ENCODE results near the gene NR0B2. TPM values are rescaled to one million over a fixed set of nuclear protein-coding genes. Genes with fewer than 3 reads are reported as not detected.

Gene NR0B2
- total and polyA plus RNA-seq, 2 of the 13 experiments (the other 11 are each of a cell fraction or from before 2014, with no cell fraction given) = 72.5 to 133 TPM

GRCh38 chr1:26881611-26882010 lies 32.2 kb downstream of the NR0B2 start (continued):
- TF ChIP-seq, protein P1, sequence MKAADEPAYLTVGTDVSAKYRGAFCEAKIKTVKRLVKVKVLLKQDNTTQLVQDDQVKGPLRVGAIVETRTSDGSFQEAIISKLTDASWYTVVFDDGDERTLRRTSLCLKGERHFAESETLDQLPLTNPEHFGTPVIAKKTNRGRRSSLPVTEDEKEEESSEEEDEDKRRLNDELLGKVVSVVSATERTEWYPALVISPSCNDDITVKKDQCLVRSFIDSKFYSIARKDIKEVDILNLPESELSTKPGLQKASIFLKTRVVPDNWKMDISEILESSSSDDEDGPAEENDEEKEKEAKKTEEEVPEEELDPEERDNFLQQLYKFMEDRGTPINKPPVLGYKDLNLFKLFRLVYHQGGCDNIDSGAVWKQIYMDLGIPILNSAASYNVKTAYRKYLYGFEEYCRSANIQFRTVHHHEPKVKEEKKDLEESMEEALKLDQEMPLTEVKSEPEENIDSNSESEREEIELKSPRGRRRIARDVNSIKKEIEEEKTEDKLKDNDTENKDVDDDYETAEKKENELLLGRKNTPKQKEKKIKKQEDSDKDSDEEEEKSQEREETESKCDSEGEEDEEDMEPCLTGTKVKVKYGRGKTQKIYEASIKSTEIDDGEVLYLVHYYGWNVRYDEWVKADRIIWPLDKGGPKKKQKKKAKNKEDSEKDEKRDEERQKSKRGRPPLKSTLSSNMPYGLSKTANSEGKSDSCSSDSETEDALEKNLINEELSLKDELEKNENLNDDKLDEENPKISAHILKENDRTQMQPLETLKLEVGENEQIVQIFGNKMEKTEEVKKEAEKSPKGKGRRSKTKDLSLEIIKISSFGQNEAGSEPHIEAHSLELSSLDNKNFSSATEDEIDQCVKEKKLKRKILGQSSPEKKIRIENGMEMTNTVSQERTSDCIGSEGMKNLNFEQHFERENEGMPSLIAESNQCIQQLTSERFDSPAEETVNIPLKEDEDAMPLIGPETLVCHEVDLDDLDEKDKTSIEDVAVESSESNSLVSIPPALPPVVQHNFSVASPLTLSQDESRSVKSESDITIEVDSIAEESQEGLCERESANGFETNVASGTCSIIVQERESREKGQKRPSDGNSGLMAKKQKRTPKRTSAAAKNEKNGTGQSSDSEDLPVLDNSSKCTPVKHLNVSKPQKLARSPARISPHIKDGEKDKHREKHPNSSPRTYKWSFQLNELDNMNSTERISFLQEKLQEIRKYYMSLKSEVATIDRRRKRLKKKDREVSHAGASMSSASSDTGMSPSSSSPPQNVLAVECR (CRISPR knock-in tag; IDR thresholded peaks at IDR 0.05; ENCODE audit: borderline replicate concordance) = peak; percentile 59; the same call in 1 of the 2 replicates
- TF ChIP-seq, protein P2, sequence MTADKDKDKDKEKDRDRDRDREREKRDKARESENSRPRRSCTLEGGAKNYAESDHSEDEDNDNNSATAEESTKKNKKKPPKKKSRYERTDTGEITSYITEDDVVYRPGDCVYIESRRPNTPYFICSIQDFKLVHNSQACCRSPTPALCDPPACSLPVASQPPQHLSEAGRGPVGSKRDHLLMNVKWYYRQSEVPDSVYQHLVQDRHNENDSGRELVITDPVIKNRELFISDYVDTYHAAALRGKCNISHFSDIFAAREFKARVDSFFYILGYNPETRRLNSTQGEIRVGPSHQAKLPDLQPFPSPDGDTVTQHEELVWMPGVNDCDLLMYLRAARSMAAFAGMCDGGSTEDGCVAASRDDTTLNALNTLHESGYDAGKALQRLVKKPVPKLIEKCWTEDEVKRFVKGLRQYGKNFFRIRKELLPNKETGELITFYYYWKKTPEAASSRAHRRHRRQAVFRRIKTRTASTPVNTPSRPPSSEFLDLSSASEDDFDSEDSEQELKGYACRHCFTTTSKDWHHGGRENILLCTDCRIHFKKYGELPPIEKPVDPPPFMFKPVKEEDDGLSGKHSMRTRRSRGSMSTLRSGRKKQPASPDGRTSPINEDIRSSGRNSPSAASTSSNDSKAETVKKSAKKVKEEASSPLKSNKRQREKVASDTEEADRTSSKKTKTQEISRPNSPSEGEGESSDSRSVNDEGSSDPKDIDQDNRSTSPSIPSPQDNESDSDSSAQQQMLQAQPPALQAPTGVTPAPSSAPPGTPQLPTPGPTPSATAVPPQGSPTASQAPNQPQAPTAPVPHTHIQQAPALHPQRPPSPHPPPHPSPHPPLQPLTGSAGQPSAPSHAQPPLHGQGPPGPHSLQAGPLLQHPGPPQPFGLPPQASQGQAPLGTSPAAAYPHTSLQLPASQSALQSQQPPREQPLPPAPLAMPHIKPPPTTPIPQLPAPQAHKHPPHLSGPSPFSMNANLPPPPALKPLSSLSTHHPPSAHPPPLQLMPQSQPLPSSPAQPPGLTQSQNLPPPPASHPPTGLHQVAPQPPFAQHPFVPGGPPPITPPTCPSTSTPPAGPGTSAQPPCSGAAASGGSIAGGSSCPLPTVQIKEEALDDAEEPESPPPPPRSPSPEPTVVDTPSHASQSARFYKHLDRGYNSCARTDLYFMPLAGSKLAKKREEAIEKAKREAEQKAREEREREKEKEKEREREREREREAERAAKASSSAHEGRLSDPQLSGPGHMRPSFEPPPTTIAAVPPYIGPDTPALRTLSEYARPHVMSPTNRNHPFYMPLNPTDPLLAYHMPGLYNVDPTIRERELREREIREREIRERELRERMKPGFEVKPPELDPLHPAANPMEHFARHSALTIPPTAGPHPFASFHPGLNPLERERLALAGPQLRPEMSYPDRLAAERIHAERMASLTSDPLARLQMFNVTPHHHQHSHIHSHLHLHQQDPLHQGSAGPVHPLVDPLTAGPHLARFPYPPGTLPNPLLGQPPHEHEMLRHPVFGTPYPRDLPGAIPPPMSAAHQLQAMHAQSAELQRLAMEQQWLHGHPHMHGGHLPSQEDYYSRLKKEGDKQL (CRISPR knock-in tag; IDR thresholded peaks at IDR 0.05; ENCODE audit: low read depth) = peak; percentile 56; the same call in 1 of the 2 replicates
- peak; percentile 32; the same call in 1 of the 2 replicates for TF ChIP-seq ZNF652 (CRISPR knock-in tag; IDR thresholded peaks at IDR 0.05; ENCODE audit: borderline replicate concordance, low read depth)
- 0 out of 2 replicates have a peak, but pooled peaks have one; percentile 11 for TF ChIP-seq FOSL1 (CRISPR knock-in tag; IDR thresholded peaks at IDR 0.05; ENCODE audit: borderline replicate concordance)
- peak; percentile 95 for TF ChIP-seq ATF3 (CRISPR knock-in tag; IDR thresholded peaks at IDR 0.05)
- TF ChIP-seq ARNTL (CRISPR knock-in tag; IDR thresholded peaks at IDR 0.05) = peak; percentile 41; the same call in 1 of the 2 replicates
- TF ChIP-seq HNF1B (CRISPR knock-in tag; IDR thresholded peaks at IDR 0.05) = 0 out of 2 replicates have a peak, but pooled peaks have one; percentile 23
- TF ChIP-seq NR2F2 (IDR thresholded peaks at IDR 0.05; ENCODE audit: borderline replicate concordance, low read depth) = peak; percentile 61; the same call in 1 of the 2 replicates
- TF ChIP-seq, protein P3, sequence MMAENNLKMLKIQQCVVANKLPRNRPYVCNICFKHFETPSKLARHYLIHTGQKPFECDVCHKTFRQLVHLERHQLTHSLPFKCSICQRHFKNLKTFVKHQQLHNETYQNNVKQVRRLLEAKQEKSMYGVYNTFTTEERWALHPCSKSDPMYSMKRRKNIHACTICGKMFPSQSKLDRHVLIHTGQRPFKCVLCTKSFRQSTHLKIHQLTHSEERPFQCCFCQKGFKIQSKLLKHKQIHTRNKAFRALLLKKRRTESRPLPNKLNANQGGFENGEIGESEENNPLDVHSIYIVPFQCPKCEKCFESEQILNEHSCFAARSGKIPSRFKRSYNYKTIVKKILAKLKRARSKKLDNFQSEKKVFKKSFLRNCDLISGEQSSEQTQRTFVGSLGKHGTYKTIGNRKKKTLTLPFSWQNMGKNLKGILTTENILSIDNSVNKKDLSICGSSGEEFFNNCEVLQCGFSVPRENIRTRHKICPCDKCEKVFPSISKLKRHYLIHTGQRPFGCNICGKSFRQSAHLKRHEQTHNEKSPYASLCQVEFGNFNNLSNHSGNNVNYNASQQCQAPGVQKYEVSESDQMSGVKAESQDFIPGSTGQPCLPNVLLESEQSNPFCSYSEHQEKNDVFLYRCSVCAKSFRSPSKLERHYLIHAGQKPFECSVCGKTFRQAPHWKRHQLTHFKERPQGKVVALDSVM (CRISPR knock-in tag; IDR thresholded peaks at IDR 0.05) = peak; percentile 100
- peak; percentile 54 for TF ChIP-seq ERF (CRISPR knock-in tag; IDR thresholded peaks at IDR 0.05)
- TF ChIP-seq, protein P4, sequence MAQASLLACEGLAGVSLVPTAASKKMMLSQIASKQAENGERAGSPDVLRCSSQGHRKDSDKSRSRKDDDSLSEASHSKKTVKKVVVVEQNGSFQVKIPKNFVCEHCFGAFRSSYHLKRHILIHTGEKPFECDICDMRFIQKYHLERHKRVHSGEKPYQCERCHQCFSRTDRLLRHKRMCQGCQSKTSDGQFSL (CRISPR knock-in tag; IDR thresholded peaks at IDR 0.05) = peak; percentile 43; the same call in 1 of the 2 replicates
- TF ChIP-seq ZNF503 (CRISPR knock-in tag; IDR thresholded peaks at IDR 0.05) = peak; percentile 80

All from HepG2 (cell line).